ENCODE data around the gene RSRP1. TPM values are rescaled to one million over a fixed set of nuclear protein-coding genes. Genes with fewer than 3 reads are reported as not detected.

Gene RSRP1
- total RNA-seq, 1 experiment from 2014 or later = 113 TPM

DNA sequence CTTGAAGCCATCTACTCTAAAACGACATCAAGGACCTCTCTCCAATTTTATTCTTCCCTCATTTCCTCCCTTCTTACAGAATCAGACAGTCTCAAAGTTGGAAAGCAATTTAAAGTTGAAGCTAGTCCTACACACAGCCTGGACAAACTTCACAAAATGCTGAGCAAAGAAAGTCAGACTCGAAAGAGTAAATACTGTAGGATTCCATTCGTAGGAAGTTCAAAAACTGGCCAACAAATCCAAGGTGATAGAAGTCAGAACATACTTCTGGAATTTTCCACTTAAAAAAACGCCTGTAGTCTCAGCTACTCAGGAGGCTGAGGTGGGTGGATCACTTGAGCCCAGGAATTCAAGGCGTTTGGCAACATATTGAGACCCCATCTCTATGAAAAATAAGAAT is 34.5 kb downstream of the RSRP1 start:
- H3K36me3 ChIP-seq (ENCODE audit: low read depth) = no peaks in the 10 kb centered on the region
- no peaks in the 10 kb centered on the region for H4K20me1 ChIP-seq (ENCODE audit: insufficient read depth)
- no peak overlapping the region for H3K4me2 ChIP-seq
- intact Hi-C loops (cut with micrococcal nuclease; ENCODE audit: unreplicated experiment) = no loop called here
- H3K79me2 ChIP-seq (ENCODE audit: low read depth) = no peaks in the 10 kb centered on the region
- no TSS peak for BruUV-seq (replicated peaks)
- H2AFZ ChIP-seq = no peak overlapping the region
- H3K27ac ChIP-seq = no peak overlapping the region
- H3K4me1 ChIP-seq (replicated peaks; ENCODE audit: insufficient read depth) = no peaks in the 10 kb centered on the region
- no peak for DNase-seq
- H3K9me3 ChIP-seq (ENCODE audit: insufficient read depth, low read depth) = no peaks in the 10 kb centered on the region
- H3F3A ChIP-seq (ENCODE audit: insufficient read depth, low read depth) = no peaks in the 10 kb centered on the region
- TF ChIP-seq, protein P1, sequence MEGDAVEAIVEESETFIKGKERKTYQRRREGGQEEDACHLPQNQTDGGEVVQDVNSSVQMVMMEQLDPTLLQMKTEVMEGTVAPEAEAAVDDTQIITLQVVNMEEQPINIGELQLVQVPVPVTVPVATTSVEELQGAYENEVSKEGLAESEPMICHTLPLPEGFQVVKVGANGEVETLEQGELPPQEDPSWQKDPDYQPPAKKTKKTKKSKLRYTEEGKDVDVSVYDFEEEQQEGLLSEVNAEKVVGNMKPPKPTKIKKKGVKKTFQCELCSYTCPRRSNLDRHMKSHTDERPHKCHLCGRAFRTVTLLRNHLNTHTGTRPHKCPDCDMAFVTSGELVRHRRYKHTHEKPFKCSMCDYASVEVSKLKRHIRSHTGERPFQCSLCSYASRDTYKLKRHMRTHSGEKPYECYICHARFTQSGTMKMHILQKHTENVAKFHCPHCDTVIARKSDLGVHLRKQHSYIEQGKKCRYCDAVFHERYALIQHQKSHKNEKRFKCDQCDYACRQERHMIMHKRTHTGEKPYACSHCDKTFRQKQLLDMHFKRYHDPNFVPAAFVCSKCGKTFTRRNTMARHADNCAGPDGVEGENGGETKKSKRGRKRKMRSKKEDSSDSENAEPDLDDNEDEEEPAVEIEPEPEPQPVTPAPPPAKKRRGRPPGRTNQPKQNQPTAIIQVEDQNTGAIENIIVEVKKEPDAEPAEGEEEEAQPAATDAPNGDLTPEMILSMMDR (conservative IDR thresholded peaks at IDR 0.05) = no peak
- TF ChIP-seq EZH2 (IDR thresholded peaks at IDR 0.05; ENCODE audit: low read depth) = no peak
- H3K9me2 ChIP-seq (ENCODE audit: insufficient read depth) = no peaks in the 10 kb centered on the region
- no peaks in the 10 kb centered on the region for H3K27me3 ChIP-seq (ENCODE audit: insufficient read depth, low read depth)
- H3K4me3 ChIP-seq = no peak overlapping the region
- ChIA-PET CTCF (no interaction called here), POLR2A (ENCODE audit: unreplicated experiment) (no interaction called here)

- TF ChIP-seq, protein P1 (conservative IDR thresholded peaks at IDR 0.05) = no peak
- no peak for TF ChIP-seq EZH2 (IDR thresholded peaks at IDR 0.05; ENCODE audit: low read depth)
- no peaks in the 10 kb centered on the region for H3K9me3 ChIP-seq (ENCODE audit: insufficient read depth, low read depth)
- intact Hi-C loops (cut with micrococcal nuclease; ENCODE audit: unreplicated experiment) = no loop called here
- H3K27ac ChIP-seq = no peak overlapping the region
- BruUV-seq (replicated peaks) = no TSS peak
- H4K20me1 ChIP-seq (ENCODE audit: insufficient read depth) = no peaks in the 10 kb centered on the region
- no peaks in the 10 kb centered on the region for H3K36me3 ChIP-seq (ENCODE audit: low read depth)
- H3K4me2 ChIP-seq = no peak overlapping the region
- H3K79me2 ChIP-seq (ENCODE audit: low read depth) = no peaks in the 10 kb centered on the region
- H3K9me2 ChIP-seq (ENCODE audit: insufficient read depth) = no peaks in the 10 kb centered on the region
- H3K4me1 ChIP-seq (replicated peaks; ENCODE audit: insufficient read depth) = no peaks in the 10 kb centered on the region
- H3K27me3 ChIP-seq (ENCODE audit: insufficient read depth, low read depth) = no peaks in the 10 kb centered on the region
- POLR2A ChIA-PET (ENCODE audit: unreplicated experiment) = no interaction called here
- no peak overlapping the region for H3K4me3 ChIP-seq
- H3F3A ChIP-seq (ENCODE audit: insufficient read depth, low read depth) = no peaks in the 10 kb centered on the region
- H2AFZ ChIP-seq = no peak overlapping the region
- CTCF ChIA-PET = no interaction called here
- DNase-seq = no peak
These were observed 36.5 kb downstream of the RSRP1 start for GRCh38 chr1:25210728-25211127.

- ChIA-PET CTCF (no interaction called here), POLR2A (ENCODE audit: unreplicated experiment) (no interaction called here)
- Histone ChIP-seq H3K27me3 (ENCODE audit: insufficient read depth, low read depth) (no peaks in the 10 kb centered on the region), H3K4me1 (replicated peaks; ENCODE audit: insufficient read depth) (no peaks in the 10 kb centered on the region), H3K36me3 (ENCODE audit: low read depth) (no peaks in the 10 kb centered on the region), H3K79me2 (ENCODE audit: low read depth) (no peaks in the 10 kb centered on the region), H4K20me1 (ENCODE audit: insufficient read depth) (no peaks in the 10 kb centered on the region), H3K4me3 (no peak overlapping the region), H3K27ac (no peak overlapping the region), H3F3A (ENCODE audit: insufficient read depth, low read depth) (no peaks in the 10 kb centered on the region), H2AFZ (no peak overlapping the region), H3K9me3 (ENCODE audit: insufficient read depth, low read depth) (no peaks in the 10 kb centered on the region), H3K4me2 (no peak overlapping the region), H3K9me2 (ENCODE audit: insufficient read depth) (no peaks in the 10 kb centered on the region)
- DNase-seq = no peak
- intact Hi-C loops (cut with micrococcal nuclease; ENCODE audit: unreplicated experiment) = loop anchor here (10.0 kb wide), 1 partner anchor 95 kb away; no protein-coding TSS in a partner anchor
- no peak for TF ChIP-seq EZH2 (IDR thresholded peaks at IDR 0.05; ENCODE audit: low read depth)
- TF ChIP-seq, protein P1 (conservative IDR thresholded peaks at IDR 0.05) = no peak
- no TSS peak for BruUV-seq (replicated peaks)
These were observed 37.7 kb downstream of the RSRP1 start for GRCh38 chr1:25209516-25209915.

Data from PC-9 (cell line).